Measurements from ENCODE around the gene DBNDD2. TPM values are rescaled to one million over a fixed set of nuclear protein-coding genes. Genes with fewer than 3 reads are reported as not detected.

Gene DBNDD2
- total RNA-seq, 1 experiment from 2014 or later = 38.6 TPM

DNA sequence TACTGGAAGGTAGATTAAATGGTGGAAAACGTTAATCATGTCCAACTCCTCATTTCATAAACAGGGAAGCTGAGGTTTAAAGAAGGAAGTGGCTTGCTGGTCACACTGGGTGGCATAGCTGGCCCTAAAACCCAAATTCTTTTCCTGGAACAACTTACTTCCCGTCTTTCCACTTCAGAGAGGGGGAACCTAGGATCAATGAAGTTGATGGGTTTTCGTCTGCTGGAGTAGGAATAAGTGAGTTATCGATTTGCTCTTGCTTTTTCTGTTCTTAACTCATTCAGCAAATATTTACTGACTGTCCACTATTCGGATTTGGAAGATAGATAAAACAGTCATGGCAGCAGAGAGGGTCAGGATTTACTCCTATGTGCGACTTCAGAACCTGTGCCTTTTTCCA is 46.3 kb upstream of the DBNDD2 start:
- DNase-seq (ENCODE audit: low spot score) = no peak
- H3K36me3 ChIP-seq (ENCODE audit: insufficient read depth, low read length, poor library complexity, severe bottlenecking) = peaks cover 10% of the 10 kb centered on the region
- H3K4me1 ChIP-seq (ENCODE audit: insufficient read depth, low read length, poor library complexity, severe bottlenecking) = peaks cover 17% of the 10 kb centered on the region
- no peak overlapping the region for H3K4me3 ChIP-seq (ENCODE audit: low read depth, low read length, poor library complexity, severe bottlenecking)
- no TSS peak for BruUV-seq (replicated peaks)
- no peaks in the 10 kb centered on the region for H3K9me3 ChIP-seq (ENCODE audit: low read depth, low read length, poor library complexity, severe bottlenecking)
- no peak for TF ChIP-seq EZH2 (IDR thresholded peaks at IDR 0.05; ENCODE audit: borderline replicate concordance, low read depth, low read length, poor library complexity, severe bottlenecking)
- TF ChIP-seq, protein P1, sequence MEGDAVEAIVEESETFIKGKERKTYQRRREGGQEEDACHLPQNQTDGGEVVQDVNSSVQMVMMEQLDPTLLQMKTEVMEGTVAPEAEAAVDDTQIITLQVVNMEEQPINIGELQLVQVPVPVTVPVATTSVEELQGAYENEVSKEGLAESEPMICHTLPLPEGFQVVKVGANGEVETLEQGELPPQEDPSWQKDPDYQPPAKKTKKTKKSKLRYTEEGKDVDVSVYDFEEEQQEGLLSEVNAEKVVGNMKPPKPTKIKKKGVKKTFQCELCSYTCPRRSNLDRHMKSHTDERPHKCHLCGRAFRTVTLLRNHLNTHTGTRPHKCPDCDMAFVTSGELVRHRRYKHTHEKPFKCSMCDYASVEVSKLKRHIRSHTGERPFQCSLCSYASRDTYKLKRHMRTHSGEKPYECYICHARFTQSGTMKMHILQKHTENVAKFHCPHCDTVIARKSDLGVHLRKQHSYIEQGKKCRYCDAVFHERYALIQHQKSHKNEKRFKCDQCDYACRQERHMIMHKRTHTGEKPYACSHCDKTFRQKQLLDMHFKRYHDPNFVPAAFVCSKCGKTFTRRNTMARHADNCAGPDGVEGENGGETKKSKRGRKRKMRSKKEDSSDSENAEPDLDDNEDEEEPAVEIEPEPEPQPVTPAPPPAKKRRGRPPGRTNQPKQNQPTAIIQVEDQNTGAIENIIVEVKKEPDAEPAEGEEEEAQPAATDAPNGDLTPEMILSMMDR (conservative IDR thresholded peaks at IDR 0.05; ENCODE audit: low read depth, low read length) = no peak
- CTCF ChIA-PET = interaction anchor here (0.5 to 1.6 kb wide), 2 partner anchors 9 to 12 kb away, joined by 3 to 7 read pairs; no protein-coding TSS in a partner anchor
- POLR2A ChIA-PET (ENCODE audit: low non-redundant PET) = no interaction called here
- no peak overlapping the region for H3K27ac ChIP-seq (ENCODE audit: low read depth, low read length, poor library complexity, severe bottlenecking)
- intact Hi-C loops (cut with micrococcal nuclease; ENCODE audit: unreplicated experiment) = loop anchor here (2.0 kb wide), 1 partner anchor 75 kb away; no protein-coding TSS in a partner anchor
- no peaks in the 10 kb centered on the region for H3K27me3 ChIP-seq (replicated peaks; ENCODE audit: insufficient read depth, low read depth, low read length, poor library complexity)

DNA sequence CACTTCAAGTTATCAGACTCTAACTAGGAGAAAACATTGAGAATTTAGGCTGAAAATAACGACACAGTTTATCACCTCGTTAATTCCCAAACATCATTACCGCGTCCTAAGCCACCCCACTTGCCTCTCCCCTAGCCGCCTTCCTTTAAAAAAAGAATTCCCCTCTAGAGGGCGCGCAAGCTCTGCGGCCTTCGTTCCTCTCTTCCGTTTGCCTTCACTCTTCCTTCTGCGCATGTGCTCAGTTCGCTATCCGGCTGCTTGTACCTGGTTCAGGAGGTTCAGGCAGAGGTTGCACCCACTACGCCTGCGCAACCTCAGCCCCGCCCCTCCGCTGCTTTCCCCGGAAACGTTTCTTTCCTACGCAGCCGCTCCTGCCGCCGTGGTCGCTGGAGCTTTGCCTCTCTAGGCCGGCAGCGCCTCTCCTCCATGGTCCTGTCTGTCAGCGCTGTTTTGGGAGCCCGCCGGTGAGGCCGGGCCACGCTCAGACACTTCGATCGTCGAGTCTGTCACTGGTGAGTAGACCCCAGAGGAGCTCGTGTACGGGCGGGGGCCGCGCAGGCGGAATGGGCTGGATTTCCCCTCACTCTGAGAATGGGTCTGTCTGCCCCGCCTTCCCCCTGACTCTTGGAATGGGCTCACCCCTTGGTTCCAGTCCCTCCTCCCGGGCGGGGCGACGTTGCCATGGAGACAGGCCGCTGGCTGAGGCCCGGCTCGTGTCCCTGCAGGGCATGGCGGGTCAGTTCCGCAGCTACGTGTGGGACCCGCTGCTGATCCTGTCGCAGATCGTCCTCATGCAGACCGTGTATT is 45.1 kb upstream of the DBNDD2 start, which contains the start of gene SYS1:
Gene SYS1 (plus strand): TSS at position 353 of the 807 bp plus-strand sequence. CDS start 376 bp downstream, at position 729.
- ChIA-PET POLR2A (ENCODE audit: low non-redundant PET) (interaction anchor here (0.6 kb wide), 2 partner anchors 16 to 74 kb away, joined by 3 to 4 read pairs; no protein-coding TSS in a partner anchor), CTCF (interaction anchor here (0.6 to 2.7 kb wide), 13 partner anchors 10 to 408 kb away, joined by 3 to 35 read pairs (median 4); partner anchors contain the start of genes PIGT and SDC4)
- Histone ChIP-seq H3K36me3 (ENCODE audit: insufficient read depth, low read length, poor library complexity, severe bottlenecking) (peaks cover 16% of the 10 kb centered on the region), H3K27ac (ENCODE audit: low read depth, low read length, poor library complexity, severe bottlenecking) (peak within 1 kb of the TSS; percentile 93), H3K27me3 (replicated peaks; ENCODE audit: insufficient read depth, low read depth, low read length, poor library complexity) (no peaks in the 10 kb centered on the region), H3K4me1 (ENCODE audit: insufficient read depth, low read length, poor library complexity, severe bottlenecking) (peaks cover 15% of the 10 kb centered on the region), H3K4me3 (ENCODE audit: low read depth, low read length, poor library complexity, severe bottlenecking) (peak within 1 kb of the TSS; percentile 65), H3K9me3 (ENCODE audit: low read depth, low read length, poor library complexity, severe bottlenecking) (no peaks in the 10 kb centered on the region)
- intact Hi-C loops (cut with micrococcal nuclease; ENCODE audit: unreplicated experiment) = loop anchor here (2.0 kb wide), 1 partner anchor 74 kb away; no protein-coding TSS in a partner anchor
- DNase-seq (ENCODE audit: low spot score) = peak; percentile 99
- no peak for TF ChIP-seq EZH2 (IDR thresholded peaks at IDR 0.05; ENCODE audit: borderline replicate concordance, low read depth, low read length, poor library complexity, severe bottlenecking)
- TF ChIP-seq, protein P1 (conservative IDR thresholded peaks at IDR 0.05; ENCODE audit: low read depth, low read length) = peak; percentile 92
- no TSS peak for BruUV-seq (replicated peaks)

DNA sequence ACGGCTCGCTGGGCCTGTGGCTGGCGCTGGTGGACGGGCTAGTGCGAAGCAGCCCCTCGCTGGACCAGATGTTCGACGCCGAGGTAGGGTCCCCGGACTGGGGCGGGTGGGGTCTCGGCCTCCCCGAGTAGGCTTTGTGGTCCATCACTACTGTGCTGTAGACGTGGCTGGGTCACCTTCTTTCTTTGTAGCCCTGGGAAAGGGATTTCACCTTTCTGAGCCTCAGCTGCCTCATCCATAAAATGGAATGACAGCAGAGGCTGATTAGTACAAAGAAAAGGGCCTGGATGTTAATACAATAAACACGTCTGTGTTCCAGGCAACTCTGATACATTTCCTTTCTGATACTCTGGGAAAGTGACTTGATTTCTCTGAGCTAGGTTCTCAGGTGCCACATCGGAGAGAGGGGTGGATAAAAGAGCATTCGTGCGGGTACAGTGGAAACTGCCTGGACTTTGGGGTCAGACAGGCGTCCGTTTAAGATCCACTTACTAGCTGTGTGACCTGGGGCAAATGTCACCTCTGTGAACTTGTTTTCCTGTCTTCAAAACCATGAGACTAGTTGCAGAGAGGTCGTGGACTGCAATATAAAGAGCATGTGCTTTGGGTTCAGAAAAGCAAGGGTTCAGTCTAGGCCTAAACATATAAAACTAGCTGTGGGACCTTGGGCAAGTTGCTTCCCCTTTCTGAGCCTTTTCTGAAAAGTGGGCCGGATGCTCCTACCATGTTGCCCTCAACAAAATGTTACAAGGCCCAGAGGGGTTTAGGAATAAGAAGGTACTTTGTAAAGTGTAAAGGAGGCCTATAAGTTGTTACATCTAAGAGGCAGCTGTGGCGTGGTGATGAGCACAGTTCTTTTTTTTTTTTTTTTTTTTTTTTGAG is 44.2 kb upstream of the DBNDD2 start:
- intact Hi-C loops (cut with micrococcal nuclease; ENCODE audit: unreplicated experiment) = loop anchor here (2.0 kb wide), 1 partner anchor 73 kb away; no protein-coding TSS in a partner anchor
- Histone ChIP-seq H3K4me1 (ENCODE audit: insufficient read depth, low read length, poor library complexity, severe bottlenecking) (peaks cover 11% of the 10 kb centered on the region), H3K4me3 (ENCODE audit: low read depth, low read length, poor library complexity, severe bottlenecking) (peak overlapping the region; percentile 65), H3K27me3 (replicated peaks; ENCODE audit: insufficient read depth, low read depth, low read length, poor library complexity) (no peaks in the 10 kb centered on the region), H3K9me3 (ENCODE audit: low read depth, low read length, poor library complexity, severe bottlenecking) (no peaks in the 10 kb centered on the region), H3K36me3 (ENCODE audit: insufficient read depth, low read length, poor library complexity, severe bottlenecking) (peaks cover 17% of the 10 kb centered on the region), H3K27ac (ENCODE audit: low read depth, low read length, poor library complexity, severe bottlenecking) (peak overlapping the region; percentile 93)
- CTCF ChIA-PET = interaction anchor here (0.7 to 2.7 kb wide), 10 partner anchors 9 to 407 kb away, joined by 3 to 35 read pairs (median 4); partner anchors contain the start of gene SDC4
- TSS peak; percentile 39 for BruUV-seq (replicated peaks)
- no peak for DNase-seq (ENCODE audit: low spot score)
- POLR2A ChIA-PET (ENCODE audit: low non-redundant PET) = interaction anchor here (0.6 kb wide), 1 partner anchor 73 kb away, joined by 3 read pairs; no protein-coding TSS in a partner anchor
- no peak for TF ChIP-seq EZH2 (IDR thresholded peaks at IDR 0.05; ENCODE audit: borderline replicate concordance, low read depth, low read length, poor library complexity, severe bottlenecking)
- TF ChIP-seq, protein P1 (conservative IDR thresholded peaks at IDR 0.05; ENCODE audit: low read depth, low read length) = no peak
